ENCODE results near the gene FGA. TPM values are rescaled to one million over a fixed set of nuclear protein-coding genes. Genes with fewer than 3 reads are reported as not detected.
"Not testable (repeated sequence)": the region's sequence is repeated elsewhere in the genome, so short reads cannot be mapped to it uniquely, and the experiment has no call there.

Gene FGA
- total RNA-seq, 1 donor = not detected

GRCh38 chr4:154595807-154596206 is 5.3 kb upstream of the FGA start:
- Histone ChIP-seq H3K27me3 (ENCODE audit: insufficient read depth, low read length) (peaks cover 3% of the 10 kb centered on the region), H2AFZ (ENCODE audit: low read length) (no peak overlapping the region)
- TF ChIP-seq CTCF (IDR thresholded peaks at IDR 0.05; ENCODE audit: extremely low read depth, low read depth, low read length) = no peak

GRCh38 chr4:154594343-154594742 is 3.8 kb upstream of the FGA start:
- not testable (repeated sequence) for H2AFZ ChIP-seq (ENCODE audit: low read length); DNase-seq (ENCODE audit: insufficient read length, low spot score, missing footprints); H3K27ac ChIP-seq (ENCODE audit: low read depth, low read length); H3K4me3 ChIP-seq (ENCODE audit: insufficient read depth, low read length); H3K36me3 ChIP-seq (ENCODE audit: insufficient read depth, low read length); H3K79me2 ChIP-seq (ENCODE audit: insufficient read depth, low read length); H3K4me2 ChIP-seq (ENCODE audit: insufficient read depth, low read length); H3K9me3 ChIP-seq (ENCODE audit: low read depth, low read length); H3K27me3 ChIP-seq (ENCODE audit: insufficient read depth, low read length); H3K4me1 ChIP-seq (ENCODE audit: insufficient read depth, low read length); H4K20me1 ChIP-seq (ENCODE audit: insufficient read depth, low read length)

More at GRCh38 chr4:154595807-154596206, 5.3 kb upstream of the FGA start:
- H3K9me3 ChIP-seq (ENCODE audit: low read depth, low read length) = no peaks in the 10 kb centered on the region
- H3K4me3 ChIP-seq (ENCODE audit: insufficient read depth, low read length) = no peak overlapping the region
- no peaks in the 10 kb centered on the region for H3K79me2 ChIP-seq (ENCODE audit: insufficient read depth, low read length)
- no peak overlapping the region for H3K4me2 ChIP-seq (ENCODE audit: insufficient read depth, low read length)
- no peak overlapping the region for H3K27ac ChIP-seq (ENCODE audit: low read depth, low read length)
- no peaks in the 10 kb centered on the region for H4K20me1 ChIP-seq (ENCODE audit: insufficient read depth, low read length)
- DNase-seq (ENCODE audit: insufficient read length, low spot score, missing footprints) = no peak
- no peaks in the 10 kb centered on the region for H3K36me3 ChIP-seq (ENCODE audit: insufficient read depth, low read length)
- no peaks in the 10 kb centered on the region for H3K4me1 ChIP-seq (ENCODE audit: insufficient read depth, low read length)

GRCh38 chr4:154593868-154594267 is 3.3 kb upstream of the FGA start:
- Histone ChIP-seq H3K27ac (ENCODE audit: low read depth, low read length) (no peak overlapping the region), H3K79me2 (ENCODE audit: insufficient read depth, low read length) (no peaks in the 10 kb centered on the region), H3K4me1 (ENCODE audit: insufficient read depth, low read length) (no peaks in the 10 kb centered on the region), H3K36me3 (ENCODE audit: insufficient read depth, low read length) (no peaks in the 10 kb centered on the region), H3K4me2 (ENCODE audit: insufficient read depth, low read length) (no peak overlapping the region), H3K4me3 (ENCODE audit: insufficient read depth, low read length) (no peak overlapping the region), H3K9me3 (ENCODE audit: low read depth, low read length) (no peaks in the 10 kb centered on the region), H3K27me3 (ENCODE audit: insufficient read depth, low read length) (peaks cover 10% of the 10 kb centered on the region), H2AFZ (ENCODE audit: low read length) (no peak overlapping the region), H4K20me1 (ENCODE audit: insufficient read depth, low read length) (no peaks in the 10 kb centered on the region)
- TF ChIP-seq CTCF (IDR thresholded peaks at IDR 0.05; ENCODE audit: extremely low read depth, low read depth, low read length) = no peak
- DNase-seq (ENCODE audit: insufficient read length, low spot score, missing footprints) = no peak

- no peak for DNase-seq (ENCODE audit: insufficient read length, low spot score, missing footprints)
- Histone ChIP-seq H3K4me3 (ENCODE audit: insufficient read depth, low read length) (no peak overlapping the region), H3K36me3 (ENCODE audit: insufficient read depth, low read length) (no peaks in the 10 kb centered on the region), H2AFZ (ENCODE audit: low read length) (no peak overlapping the region), H3K27me3 (ENCODE audit: insufficient read depth, low read length) (peaks cover 11% of the 10 kb centered on the region), H3K27ac (ENCODE audit: low read depth, low read length) (no peak overlapping the region), H3K4me2 (ENCODE audit: insufficient read depth, low read length) (no peak overlapping the region), H3K9me3 (ENCODE audit: low read depth, low read length) (no peaks in the 10 kb centered on the region), H3K79me2 (ENCODE audit: insufficient read depth, low read length) (no peaks in the 10 kb centered on the region), H3K4me1 (ENCODE audit: insufficient read depth, low read length) (no peaks in the 10 kb centered on the region), H4K20me1 (ENCODE audit: insufficient read depth, low read length) (no peaks in the 10 kb centered on the region)
- no peak for TF ChIP-seq CTCF (IDR thresholded peaks at IDR 0.05; ENCODE audit: extremely low read depth, low read depth, low read length)
Observed at GRCh38 chr4:154591890-154592289, 1.3 kb upstream of the FGA start.
